Mesendoderm (in vitro differentiated cells): ENCODE data around the gene CST9.
"Not testable (repeated sequence)": the region's sequence is repeated elsewhere in the genome, so short reads cannot be mapped to it uniquely, and the experiment has no call there.

ENCODE experiments used
- DNase-seq: peaks from one replicate; pipeline ENCODE4 v3.0.0; 2013
- H2AK5ac ChIP-seq: 2 replicates; pipeline ENCODE4 v1.6.1; 2013; ENCODE audit warnings: low read length, inconsistent platforms
- H2BK120ac ChIP-seq: 2 replicates; pipeline ENCODE4 v1.6.1; 2013; ENCODE audit warnings: low read depth, mild to moderate bottlenecking, low read length, moderate library complexity, mixed read lengths
- H2BK15ac ChIP-seq: replicated peaks from 2 replicates; pipeline ENCODE4 v1.6.1; 2013; ENCODE audit warnings: low read depth, mild to moderate bottlenecking, moderate library complexity
- H2BK5ac ChIP-seq: 2 replicates; pipeline ENCODE4 v1.6.1; 2013; ENCODE audit warnings: low read length, inconsistent platforms
- H3K18ac ChIP-seq: 2 replicates; pipeline ENCODE4 v1.6.1; 2013; ENCODE audit warnings: mild to moderate bottlenecking, low read length, mixed read lengths
- H3K23ac ChIP-seq: one replicate; pipeline ENCODE4 v1.6.1; 2013; ENCODE audit warnings: low read length
- H3K27ac ChIP-seq: 2 replicates; pipeline ENCODE4 v1.5.1; 2013; ENCODE audit warnings: low read depth, mild to moderate bottlenecking, inconsistent platforms, low read length, moderate library complexity
- H3K27me3 ChIP-seq: 2 replicates; pipeline ENCODE4 v1.6.1; 2013; ENCODE audit warnings: low read length, control low read depth, mild to moderate bottlenecking, inconsistent platforms; ENCODE audit not compliant: insufficient read depth, poor library complexity
- H3K36me3 ChIP-seq: 2 replicates; pipeline ENCODE4 v1.6.1; 2013; ENCODE audit warnings: low read length, inconsistent platforms; ENCODE audit not compliant: control insufficient read depth, insufficient read depth
- H3K4ac ChIP-seq: one replicate; pipeline ENCODE4 v1.6.1; 2013; ENCODE audit warnings: low read depth, mild to moderate bottlenecking, low read length, moderate library complexity
- H3K4me1 ChIP-seq: 2 replicates; pipeline ENCODE4 v1.6.1; 2013; ENCODE audit warnings: low read depth, low read length, inconsistent platforms; ENCODE audit not compliant: control insufficient read depth
- H3K4me2 ChIP-seq: 2 replicates; pipeline ENCODE4 v1.6.1; 2013; ENCODE audit warnings: low read length
- H3K4me3 ChIP-seq: 2 replicates; pipeline ENCODE4 v1.5.1; 2013; ENCODE audit warnings: mild to moderate bottlenecking, low read length
- H3K56ac ChIP-seq: one replicate; pipeline ENCODE4 v1.6.1; 2013; ENCODE audit warnings: low read length
- H3K79me1 ChIP-seq: 2 replicates; pipeline ENCODE4 v1.6.1; 2013; ENCODE audit warnings: low read length, inconsistent platforms
- H3K79me2 ChIP-seq: 2 replicates; pipeline ENCODE4 v1.6.1; 2013; ENCODE audit warnings: mild to moderate bottlenecking, low read length; ENCODE audit not compliant: control insufficient read depth, insufficient read depth
- H3K9ac ChIP-seq: 2 replicates; pipeline ENCODE4 v1.6.1; 2013; ENCODE audit warnings: low read length, inconsistent platforms
- H4K5ac ChIP-seq: one replicate; pipeline ENCODE4 v1.6.1; 2013; ENCODE audit warnings: low read length
- H4K8ac ChIP-seq: one replicate; pipeline ENCODE4 v1.6.1; 2013; ENCODE audit warnings: low read depth, mild to moderate bottlenecking, control low read depth, low read length, moderate library complexity
- WGBS: extraction: QIAGEN DNeasy Blood & Tissue Kit; methylation state at CpG from one replicate; pipeline ENCODE4 v1.1.7; 2013; ENCODE audit warnings: low lambda C conversion rate, missing lambda C conversion rate; ENCODE audit not compliant: insufficient coverage; ENCODE audit errors: extremely low coverage; 5-methylcytosine and 5-hydroxymethylcytosine counted together

Gene CST9

GRCh38 chr20:23622839-23623343 is 17.2 kb upstream of the CST9 start:
- Histone ChIP-seq H2BK15ac (peak overlapping the region; percentile 74), H3K79me1 (no peaks in the 10 kb centered on the region), H2BK5ac (no peak overlapping the region), H3K4me1 (peaks cover 3% of the 10 kb centered on the region), H3K9ac (no peak overlapping the region), H3K23ac (no peak overlapping the region), H2AK5ac (no peak overlapping the region), H3K27me3 (no peaks in the 10 kb centered on the region), H4K8ac (no peak overlapping the region), H3K79me2 (no peaks in the 10 kb centered on the region), H4K5ac (no peak overlapping the region), H2BK120ac (no peak overlapping the region), H3K4me2 (no peak overlapping the region), H3K18ac (no peak overlapping the region), H3K36me3 (no peaks in the 10 kb centered on the region), H3K4ac (no peak overlapping the region), H3K27ac (no peak overlapping the region), H3K4me3 (no peak overlapping the region), H3K56ac (no peak overlapping the region)
- no CpG with 5 or more reads among the region's 4 CpGs for WGBS
- peak; percentile 55 for DNase-seq

GRCh38 chr20:23622401-23622800 is 16.7 kb upstream of the CST9 start:
- H2BK120ac ChIP-seq, H3K27ac ChIP-seq, H3K4me3 ChIP-seq, H3K23ac ChIP-seq, H2AK5ac ChIP-seq, H3K18ac ChIP-seq, H3K9ac ChIP-seq, H3K36me3 ChIP-seq, H2BK15ac ChIP-seq, H4K8ac ChIP-seq, H3K4me1 ChIP-seq, H3K56ac ChIP-seq, H3K27me3 ChIP-seq, H3K79me1 ChIP-seq, H3K4me2 ChIP-seq, DNase-seq, H3K4ac ChIP-seq, H3K79me2 ChIP-seq, H4K5ac ChIP-seq, H2BK5ac ChIP-seq: not testable (repeated sequence)
- no CpG with 5 or more reads among the region's 3 CpGs for WGBS

GRCh38 chr20:23620670-23621386 is 15.1 kb upstream of the CST9 start:
- not testable (repeated sequence) for H2BK5ac ChIP-seq, H4K8ac ChIP-seq, H4K5ac ChIP-seq, H3K27ac ChIP-seq, H2BK120ac ChIP-seq, DNase-seq, H2AK5ac ChIP-seq, H3K4ac ChIP-seq, H2BK15ac ChIP-seq, H3K27me3 ChIP-seq, H3K36me3 ChIP-seq, H3K9ac ChIP-seq, H3K4me2 ChIP-seq, H3K18ac ChIP-seq, H3K79me1 ChIP-seq, H3K4me1 ChIP-seq, H3K4me3 ChIP-seq, H3K23ac ChIP-seq, H3K56ac ChIP-seq, H3K79me2 ChIP-seq
- WGBS, result no CpG with 5 or more reads among the region's 11 CpGs

GRCh38 chr20:23614163-23614562 is 8.4 kb upstream of the CST9 start:
- no peak overlapping the region for H2BK15ac ChIP-seq
- no peaks in the 10 kb centered on the region for H3K79me2 ChIP-seq
- no peak overlapping the region for H4K8ac ChIP-seq
- H3K18ac ChIP-seq, result no peak overlapping the region
- no peaks in the 10 kb centered on the region for H3K36me3 ChIP-seq
- no peak overlapping the region for H3K23ac ChIP-seq
- H3K56ac ChIP-seq, result no peak overlapping the region
- no peak overlapping the region for H3K4ac ChIP-seq
- no peak overlapping the region for H3K9ac ChIP-seq
- no peak overlapping the region for H2BK5ac ChIP-seq
- H3K4me3 ChIP-seq, result no peak overlapping the region
- no peak overlapping the region for H2AK5ac ChIP-seq
- WGBS, result no CpG with 5 or more reads among the region's 5 CpGs
- no peaks in the 10 kb centered on the region for H3K27me3 ChIP-seq
- H3K27ac ChIP-seq, result no peak overlapping the region
- DNase-seq, result no peak
- H3K4me1 ChIP-seq, result no peaks in the 10 kb centered on the region
- H4K5ac ChIP-seq, result no peak overlapping the region
- no peaks in the 10 kb centered on the region for H3K79me1 ChIP-seq
- no peak overlapping the region for H3K4me2 ChIP-seq
- H2BK120ac ChIP-seq, result no peak overlapping the region

GRCh38 chr20:23613676-23614075 is 8.0 kb upstream of the CST9 start:
- H4K5ac ChIP-seq, result no peak overlapping the region
- no peak overlapping the region for H2BK15ac ChIP-seq
- H2AK5ac ChIP-seq, result no peak overlapping the region
- H3K18ac ChIP-seq, result no peak overlapping the region
- DNase-seq, result no peak
- no peak overlapping the region for H3K27ac ChIP-seq
- no peak overlapping the region for H3K56ac ChIP-seq
- no peak overlapping the region for H2BK5ac ChIP-seq
- no peak overlapping the region for H3K23ac ChIP-seq
- no peaks in the 10 kb centered on the region for H3K36me3 ChIP-seq
- H3K4me1 ChIP-seq, result no peaks in the 10 kb centered on the region
- no peak overlapping the region for H2BK120ac ChIP-seq
- H3K9ac ChIP-seq, result no peak overlapping the region
- H3K4me3 ChIP-seq, result no peak overlapping the region
- no peaks in the 10 kb centered on the region for H3K79me1 ChIP-seq
- H3K27me3 ChIP-seq, result no peaks in the 10 kb centered on the region
- no peak overlapping the region for H3K4ac ChIP-seq
- H3K4me2 ChIP-seq, result no peak overlapping the region
- no peaks in the 10 kb centered on the region for H3K79me2 ChIP-seq
- H4K8ac ChIP-seq, result no peak overlapping the region

- Histone ChIP-seq H2BK120ac (no peak overlapping the region), H3K79me1 (no peaks in the 10 kb centered on the region), H3K18ac (no peak overlapping the region), H3K27me3 (no peaks in the 10 kb centered on the region), H3K4ac (no peak overlapping the region), H2BK15ac (no peak overlapping the region), H3K4me1 (no peaks in the 10 kb centered on the region), H2BK5ac (no peak overlapping the region), H4K5ac (no peak overlapping the region), H3K9ac (no peak overlapping the region), H3K23ac (no peak overlapping the region), H3K4me2 (no peak overlapping the region), H3K4me3 (no peak overlapping the region), H3K27ac (no peak overlapping the region), H2AK5ac (no peak overlapping the region), H4K8ac (no peak overlapping the region), H3K36me3 (no peaks in the 10 kb centered on the region), H3K79me2 (no peaks in the 10 kb centered on the region), H3K56ac (no peak overlapping the region)
- WGBS, result no CpG with 5 or more reads among the region's 2 CpGs
- DNase-seq, result no peak
Measured at GRCh38 chr20:23612396-23612795, 6.7 kb upstream of the CST9 start.
